CD4-positive, alpha-beta T cell treated with Interleukin-17A for 4 hours (primary cell): ENCODE data around the gene TBXAS1.

Experiments used
- DNase-seq: peaks from one replicate; pipeline ENCODE4 v3.0.0-alpha.2; 2020; ENCODE audit warnings: mixed read lengths

Gene TBXAS1

GRCh38 chr7:140007051-140007690, 178.1 kb downstream of the TBXAS1 start:
- no peak for DNase-seq

DNA sequence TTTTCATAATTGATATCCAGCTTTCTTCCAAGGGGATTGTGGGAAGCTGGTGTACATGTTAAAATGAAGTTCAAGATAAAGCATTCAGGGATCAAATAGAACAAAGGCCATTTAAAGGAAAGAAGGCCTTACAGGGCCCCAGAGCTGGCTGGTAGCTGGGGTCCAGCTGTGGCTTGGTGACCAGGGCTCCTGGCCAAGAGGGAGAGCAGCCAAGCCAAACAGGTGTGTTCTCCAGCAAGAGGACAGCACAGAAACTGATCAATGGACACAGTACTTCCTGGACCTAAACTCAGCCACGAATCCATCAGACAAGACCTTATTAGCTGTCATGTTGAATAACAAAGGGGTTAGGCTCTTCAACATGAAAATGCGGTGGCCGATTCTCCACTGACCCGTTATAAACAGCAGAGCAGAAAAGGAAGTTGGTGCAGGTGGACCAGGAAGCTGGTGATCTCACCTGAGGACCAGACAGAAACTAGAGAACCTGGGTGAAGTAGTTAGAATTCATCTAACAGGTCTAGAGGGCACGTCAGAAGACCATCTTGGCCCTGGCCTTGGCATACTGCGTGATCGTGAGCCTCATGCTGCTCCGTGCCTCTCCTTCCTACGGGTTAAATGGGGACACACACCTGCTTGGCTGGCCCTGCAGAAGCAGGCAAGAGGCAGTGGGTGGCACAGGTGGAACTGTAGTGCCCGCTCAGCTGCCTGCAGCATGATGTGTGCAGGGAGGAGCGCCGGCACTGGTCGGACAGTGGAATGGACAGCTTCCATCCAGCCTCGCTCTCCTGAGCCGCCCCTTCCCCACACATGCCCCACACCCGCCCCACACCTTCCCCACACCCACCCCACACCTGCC, 179.9 kb downstream of the TBXAS1 start:
- no peak for DNase-seq

DNA sequence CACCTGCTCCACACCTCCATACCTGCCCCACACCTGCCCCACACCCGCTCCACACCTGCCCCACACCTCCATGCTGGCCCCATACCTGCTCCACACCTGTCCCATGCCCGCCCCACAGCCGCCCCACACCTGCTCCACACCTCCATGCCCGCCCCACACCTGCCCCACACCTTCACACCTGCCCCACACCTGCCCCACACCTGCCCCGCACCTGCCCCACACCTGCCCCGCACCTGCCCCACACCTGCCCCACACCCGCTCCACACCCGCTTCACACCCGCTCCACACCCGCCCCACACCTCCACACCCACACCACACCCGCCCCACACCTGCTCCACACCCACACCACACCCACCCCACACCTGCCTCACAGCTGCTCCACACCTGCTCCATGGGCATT, 180.7 kb downstream of the TBXAS1 start:
- no peak for DNase-seq

- DNase-seq = no peak
Observed at GRCh38 chr7:140010194-140010895, 181.3 kb downstream of the TBXAS1 start.

GRCh38 chr7:140013676-140014075, 184.6 kb downstream of the TBXAS1 start:
- DNase-seq = no peak

DNA sequence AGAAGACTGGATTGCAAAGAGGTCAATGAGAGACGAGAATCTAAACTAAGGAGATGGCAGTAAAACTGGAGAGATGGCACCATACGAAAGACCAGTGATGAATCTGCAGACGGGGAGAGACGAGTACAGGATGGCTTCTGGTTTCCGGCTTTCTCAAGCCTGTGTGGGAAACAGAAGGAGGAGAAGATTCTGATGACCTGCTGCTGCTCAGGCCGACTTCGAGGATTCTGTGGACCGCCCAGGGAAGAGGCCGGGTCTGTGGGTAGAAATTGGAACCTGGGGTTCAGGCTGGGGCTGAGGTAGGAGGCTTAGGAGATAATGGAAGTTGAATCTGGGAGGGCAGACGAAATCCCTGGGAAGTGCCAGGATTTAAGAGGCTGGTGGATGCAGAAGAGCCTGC, 185.1 kb downstream of the TBXAS1 start:
- no peak for DNase-seq

GRCh38 chr7:140015471-140015970, 186.5 kb downstream of the TBXAS1 start:
- no peak for DNase-seq

- DNase-seq = no peak
Observed at GRCh38 chr7:140016540-140016939, 187.5 kb downstream of the TBXAS1 start.

- no peak for DNase-seq
Observed at GRCh38 chr7:140017034-140017433, 188.0 kb downstream of the TBXAS1 start.

- no peak for DNase-seq
Observed at GRCh38 chr7:140017543-140017942, 188.5 kb downstream of the TBXAS1 start.

GRCh38 chr7:140018125-140019043, 189.3 kb downstream of the TBXAS1 start:
- DNase-seq = no peak

GRCh38 chr7:140019172-140019571, 190.1 kb downstream of the TBXAS1 start:
- no peak for DNase-seq

GRCh38 chr7:140019606-140020005, 190.5 kb downstream of the TBXAS1 start:
- DNase-seq = no peak

- DNase-seq = no peak
Observed at GRCh38 chr7:140021603-140022002, 192.5 kb downstream of the TBXAS1 start.

DNA sequence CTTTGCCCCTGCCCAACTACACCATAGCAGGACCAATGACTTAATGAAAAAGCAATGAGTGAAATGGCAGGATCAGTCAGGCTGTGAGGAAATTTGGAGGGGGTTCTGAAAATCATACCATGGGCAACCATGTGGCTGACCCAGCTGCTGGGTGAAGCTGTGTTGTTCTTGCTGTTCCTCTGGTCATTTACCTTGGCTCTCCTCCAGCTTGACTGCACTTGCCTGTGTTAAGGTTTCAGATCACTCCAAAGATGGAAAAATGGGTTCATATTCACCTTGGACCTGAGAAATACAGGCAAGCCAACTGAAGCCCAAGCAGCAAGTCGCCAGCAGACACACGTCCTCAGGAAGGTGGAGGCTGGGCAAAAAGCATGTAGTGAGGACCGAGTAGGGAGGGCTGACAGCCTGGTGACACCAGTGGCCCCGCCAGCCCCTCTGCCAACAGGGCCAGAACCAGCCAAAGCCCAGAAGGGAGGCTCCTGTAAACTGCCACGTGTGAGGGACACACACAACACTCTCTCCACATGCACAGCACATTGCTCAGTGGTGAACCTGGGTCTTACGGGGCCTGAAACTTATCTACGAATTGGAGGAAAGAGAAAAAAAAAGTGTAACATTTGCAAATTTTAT, 193.6 kb downstream of the TBXAS1 start:
- no peak for DNase-seq

DNA sequence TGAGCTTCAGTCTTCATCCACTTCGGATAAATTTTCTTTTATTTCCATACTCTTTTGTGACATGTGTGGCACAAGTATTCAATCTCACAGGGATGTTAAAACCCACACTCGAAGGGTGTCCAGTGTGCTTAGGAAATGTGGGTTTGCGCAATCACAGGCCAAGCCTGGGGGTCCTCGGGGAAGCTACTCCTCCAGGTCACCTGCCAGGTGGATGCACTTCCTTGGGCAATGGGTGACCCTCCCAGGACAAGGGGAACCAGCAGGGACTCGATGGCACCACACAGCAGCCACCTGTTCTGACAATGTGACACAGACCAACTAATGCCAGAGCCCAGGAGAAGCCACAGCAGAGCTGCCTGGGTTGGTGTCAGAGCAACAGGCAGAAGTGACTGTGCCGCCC, 194.7 kb downstream of the TBXAS1 start:
- no peak for DNase-seq

GRCh38 chr7:140024585-140024984, 195.5 kb downstream of the TBXAS1 start:
- DNase-seq = no peak

DNA sequence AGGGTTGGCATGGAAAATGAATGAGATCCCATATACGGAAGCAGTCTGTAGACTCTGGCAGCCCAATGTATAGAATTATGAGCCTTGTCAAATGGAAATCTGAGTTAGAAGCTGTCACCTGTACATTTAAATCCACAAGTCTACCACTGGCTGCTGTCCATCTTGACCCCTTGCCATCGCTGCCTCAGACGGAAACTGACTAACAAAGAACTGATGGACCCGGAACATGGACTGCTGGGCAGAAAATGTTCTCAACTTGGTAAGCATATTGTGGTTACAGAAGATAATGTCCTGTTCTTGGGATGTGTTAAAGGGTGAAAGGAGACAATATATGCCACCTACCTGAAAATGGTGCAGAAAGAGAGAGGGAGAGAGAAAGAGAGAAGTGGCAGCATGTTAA, 196.2 kb downstream of the TBXAS1 start:
- no peak for DNase-seq

DNA sequence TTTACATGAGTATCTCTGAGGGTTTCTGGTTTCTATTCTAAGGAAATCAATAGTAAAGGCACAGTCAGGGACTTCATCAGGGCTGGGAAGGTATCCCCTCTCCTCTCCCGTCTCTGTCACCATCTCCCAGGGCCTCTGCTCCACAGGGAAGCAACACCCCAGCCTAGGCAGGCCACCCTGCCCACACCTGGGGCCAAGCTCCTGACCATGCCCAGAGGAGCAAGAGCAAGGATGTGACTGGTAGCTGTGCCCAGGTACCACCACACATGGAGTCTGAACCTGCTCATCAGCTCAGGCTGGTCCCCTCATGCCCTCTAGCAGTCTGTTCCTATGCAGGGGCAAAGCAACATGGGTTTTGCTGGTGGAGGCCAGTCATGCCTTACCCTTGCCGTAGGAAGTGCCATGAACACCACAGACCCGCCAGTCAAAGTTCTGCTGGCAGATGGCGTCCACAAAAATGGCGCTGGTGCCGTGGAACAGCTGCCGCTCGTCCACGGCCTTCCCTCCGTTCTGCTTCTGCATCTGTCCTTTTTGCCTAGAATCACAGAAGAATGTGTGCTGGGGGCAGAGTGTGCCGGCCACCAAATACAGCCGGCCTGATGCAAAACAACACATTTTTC, 196.9 kb downstream of the TBXAS1 start:
- no peak for DNase-seq

DNA sequence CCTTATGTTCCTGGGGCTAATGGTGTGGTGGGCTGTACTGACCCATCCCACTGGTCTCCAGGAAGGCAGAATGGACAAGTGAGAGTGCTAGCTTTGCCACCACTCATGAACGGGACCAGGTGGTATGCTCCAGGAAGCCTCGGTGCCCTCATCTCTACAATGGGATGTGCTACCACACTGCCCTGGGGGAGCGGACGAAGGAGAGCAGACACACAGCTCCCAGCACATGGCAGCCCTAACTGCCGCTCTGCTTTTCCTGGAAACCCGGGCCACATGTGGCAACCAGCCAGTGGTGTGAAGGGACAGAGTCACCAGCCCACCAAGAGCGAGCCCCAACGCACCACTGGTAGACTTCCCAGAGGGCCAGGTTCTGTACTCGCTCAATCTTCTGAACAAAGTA, 197.9 kb downstream of the TBXAS1 start:
- DNase-seq = no peak

- DNase-seq = no peak
Observed at GRCh38 chr7:140027858-140028257, 198.8 kb downstream of the TBXAS1 start.

GRCh38 chr7:140028311-140028710, 199.2 kb downstream of the TBXAS1 start:
- no peak for DNase-seq
